Calu3 (cell line): ENCODE results near the gene HOXB1. TPM values are rescaled to one million over a fixed set of nuclear protein-coding genes. Genes with fewer than 3 reads are reported as not detected.
A peak's percentile ranks its signal among the peaks of the same experiment; 100 is the strongest.

Experiments used
- BruUV-seq: library from RNA; stranded (reverse); fragments of 400-500 nt; replicated peaks from 2 replicates; lab custom pipeline; 2021; lab: Mats Ljungman, UMichigan
- CTCF ChIA-PET: fragments of 300-600 bp; sonication (Branson Sonifier 250); formaldehyde crosslinking; loops from one replicate; lab custom pipeline; 2022; ENCODE audit warnings: antibody characterized with exemption; lab: Charles Lee
- DNase-seq: peaks from one replicate; pipeline ENCODE4 v3.0.0; 2022
- H3K27ac Mint-ChIP-seq: one replicate; pipeline ENCODE4 v1.8.0; 2022; ENCODE audit warnings: mixed read lengths; ENCODE audit not compliant: unreplicated experiment
- H3K27me3 Mint-ChIP-seq: one replicate; pipeline ENCODE4 v1.8.0; 2022; ENCODE audit warnings: mixed read lengths; ENCODE audit not compliant: unreplicated experiment
- H3K36me3 Mint-ChIP-seq: one replicate; pipeline ENCODE4 v1.8.0; 2022; ENCODE audit warnings: mild to moderate bottlenecking, moderate library complexity, mixed read lengths; ENCODE audit not compliant: insufficient read depth, unreplicated experiment
- H3K4me1 Mint-ChIP-seq: one replicate; pipeline ENCODE4 v1.8.0; 2022; ENCODE audit warnings: mild to moderate bottlenecking, low read depth, mixed read lengths; ENCODE audit not compliant: unreplicated experiment
- H3K4me3 Mint-ChIP-seq: one replicate; pipeline ENCODE4 v1.8.0; 2022; ENCODE audit warnings: mild to moderate bottlenecking, low read depth, moderate library complexity, mixed read lengths; ENCODE audit not compliant: unreplicated experiment
- H3K9me3 Mint-ChIP-seq: one replicate; pipeline ENCODE4 v1.8.0; 2022; ENCODE audit warnings: low read depth, mixed read lengths; ENCODE audit not compliant: unreplicated experiment
- intact Hi-C: fragments of 100-400 bp; cut with micrococcal nuclease; formaldehyde crosslinking; loops from one replicate; pipeline ENCODE4 v1.10.0; 2022; ENCODE audit not compliant: unreplicated experiment
- total RNA-seq: library from RNA; stranded (reverse); gene quantifications from 2 replicates; pipeline ENCODE4 v1.2.3, GENCODE V29; 2022
- TF ChIP-seq, protein P1 (sequence below): fragments of 200-600 bp; IDR thresholded peaks from one replicate; pipeline ENCODE4 v1.8.0; 2022; ENCODE audit warnings: antibody characterized with exemption; ENCODE audit not compliant: unreplicated experiment

HOXB1 gene
- total RNA-seq, 1 experiment from 2014 or later, result not detected

GRCh38 chr17:48565925-48566710, 35.3 kb upstream of the HOXB1 start:
- H3K4me3 Mint-ChIP-seq, result no peak overlapping the region
- intact Hi-C loops, result no loop called here
- no peaks in the 10 kb centered on the region for H3K27me3 Mint-ChIP-seq
- CTCF ChIA-PET, result interaction anchor here (1.8 kb wide), 1 partner anchor 13 kb away, joined by 4 read pairs; the partner anchor contains the start of gene HOXB4
- H3K4me1 Mint-ChIP-seq, result peaks cover 26% of the 10 kb centered on the region
- H3K36me3 Mint-ChIP-seq, result peaks cover 64% of the 10 kb centered on the region
- H3K27ac Mint-ChIP-seq, result no peak overlapping the region
- H3K9me3 Mint-ChIP-seq, result no peaks in the 10 kb centered on the region
- BruUV-seq, result no TSS peak
- TF ChIP-seq, protein P1, sequence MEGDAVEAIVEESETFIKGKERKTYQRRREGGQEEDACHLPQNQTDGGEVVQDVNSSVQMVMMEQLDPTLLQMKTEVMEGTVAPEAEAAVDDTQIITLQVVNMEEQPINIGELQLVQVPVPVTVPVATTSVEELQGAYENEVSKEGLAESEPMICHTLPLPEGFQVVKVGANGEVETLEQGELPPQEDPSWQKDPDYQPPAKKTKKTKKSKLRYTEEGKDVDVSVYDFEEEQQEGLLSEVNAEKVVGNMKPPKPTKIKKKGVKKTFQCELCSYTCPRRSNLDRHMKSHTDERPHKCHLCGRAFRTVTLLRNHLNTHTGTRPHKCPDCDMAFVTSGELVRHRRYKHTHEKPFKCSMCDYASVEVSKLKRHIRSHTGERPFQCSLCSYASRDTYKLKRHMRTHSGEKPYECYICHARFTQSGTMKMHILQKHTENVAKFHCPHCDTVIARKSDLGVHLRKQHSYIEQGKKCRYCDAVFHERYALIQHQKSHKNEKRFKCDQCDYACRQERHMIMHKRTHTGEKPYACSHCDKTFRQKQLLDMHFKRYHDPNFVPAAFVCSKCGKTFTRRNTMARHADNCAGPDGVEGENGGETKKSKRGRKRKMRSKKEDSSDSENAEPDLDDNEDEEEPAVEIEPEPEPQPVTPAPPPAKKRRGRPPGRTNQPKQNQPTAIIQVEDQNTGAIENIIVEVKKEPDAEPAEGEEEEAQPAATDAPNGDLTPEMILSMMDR, result no peak
- no peak for DNase-seq

DNA sequence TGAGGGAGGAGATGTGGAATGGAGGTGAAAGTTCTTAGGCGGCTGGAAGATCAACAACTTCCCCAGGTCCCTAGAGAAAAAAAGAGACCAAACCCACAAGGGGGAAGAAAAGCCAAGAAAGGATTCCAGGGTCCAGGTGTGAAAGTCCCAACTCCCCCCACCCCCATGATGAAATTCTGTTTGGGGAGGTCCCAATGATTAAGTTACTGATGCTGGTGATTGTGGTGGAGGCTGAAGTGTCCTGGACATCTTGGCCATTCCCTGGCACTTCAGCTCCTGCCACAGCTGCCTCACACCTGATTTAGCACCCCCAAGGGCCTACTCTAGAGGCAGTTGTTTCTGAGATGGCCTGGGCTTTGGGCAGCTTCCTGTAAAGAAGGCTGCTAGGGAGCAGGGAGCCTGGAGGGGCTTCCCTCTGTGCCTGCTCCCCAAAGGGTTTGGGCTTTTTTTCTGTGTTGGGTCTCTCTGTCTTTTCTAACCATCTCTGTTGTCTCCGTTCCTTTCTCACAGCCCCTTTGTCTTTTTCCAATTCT, 34.3 kb upstream of the HOXB1 start:
- no peaks in the 10 kb centered on the region for H3K27me3 Mint-ChIP-seq
- no peaks in the 10 kb centered on the region for H3K9me3 Mint-ChIP-seq
- intact Hi-C loops, result no loop called here
- TSS peak; percentile 21 for BruUV-seq
- no peak for DNase-seq
- no peak overlapping the region for H3K27ac Mint-ChIP-seq
- CTCF ChIA-PET, result interaction anchor here (0.5 to 1.1 kb wide), 3 partner anchors 23 to 319 kb away, joined by 3 to 4 read pairs (median 3); no protein-coding TSS in a partner anchor
- no peak overlapping the region for H3K4me3 Mint-ChIP-seq
- TF ChIP-seq, protein P1, result no peak
- peaks cover 36% of the 10 kb centered on the region for H3K4me1 Mint-ChIP-seq
- peaks cover 64% of the 10 kb centered on the region for H3K36me3 Mint-ChIP-seq

DNA sequence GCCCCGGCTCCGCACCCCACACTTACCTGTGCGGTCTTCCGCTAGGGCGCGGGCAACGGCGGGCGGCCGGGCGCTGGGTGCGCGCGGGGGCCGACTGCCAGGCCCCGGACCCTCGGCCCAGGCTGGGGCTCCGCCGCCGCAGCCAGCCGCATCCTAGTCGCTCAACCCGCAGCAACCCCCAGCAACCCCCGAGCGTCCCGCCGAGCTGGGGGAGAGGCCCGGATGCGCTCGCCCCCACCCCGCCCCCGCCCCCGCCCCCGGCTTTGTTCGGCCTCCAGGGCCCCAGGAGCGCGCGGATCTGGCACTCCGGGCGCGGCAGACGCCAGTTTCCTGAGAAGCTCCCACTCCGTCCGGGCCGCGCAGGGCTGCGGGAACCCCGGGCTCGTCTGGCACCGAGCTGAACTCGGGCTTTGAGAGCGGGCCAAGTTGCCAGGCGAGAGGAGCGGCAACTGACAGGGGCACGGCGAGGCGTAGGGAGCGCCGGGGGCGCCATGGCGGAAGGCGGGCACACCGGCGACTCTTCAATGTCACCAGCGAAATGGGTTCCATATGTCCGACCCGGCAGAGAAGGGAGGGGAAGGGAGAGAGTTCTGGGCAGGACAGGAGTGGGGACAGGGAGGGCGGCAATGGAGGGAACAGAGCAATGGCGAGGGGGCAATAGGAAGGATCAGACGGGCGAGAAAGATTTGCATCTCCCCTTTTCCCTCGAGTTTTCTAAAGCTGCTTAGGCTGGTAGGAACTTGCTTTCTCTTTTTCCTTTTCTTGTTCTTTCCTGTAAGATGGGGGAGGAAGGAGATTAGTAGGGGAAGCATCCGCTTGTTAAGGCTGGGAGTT, 33.6 kb upstream of the HOXB1 start:
- no TSS peak for BruUV-seq
- TF ChIP-seq, protein P1, result no peak
- CTCF ChIA-PET, result interaction anchor here (0.5 to 1.1 kb wide), 3 partner anchors 22 to 319 kb away, joined by 3 to 4 read pairs (median 3); no protein-coding TSS in a partner anchor
- Mint-ChIP-seq H3K4me3 (no peak overlapping the region), H3K36me3 (peaks cover 61% of the 10 kb centered on the region), H3K4me1 (peaks cover 43% of the 10 kb centered on the region), H3K9me3 (no peaks in the 10 kb centered on the region), H3K27me3 (no peaks in the 10 kb centered on the region), H3K27ac (no peak overlapping the region)
- intact Hi-C loops, result no loop called here
- DNase-seq, result no peak

DNA sequence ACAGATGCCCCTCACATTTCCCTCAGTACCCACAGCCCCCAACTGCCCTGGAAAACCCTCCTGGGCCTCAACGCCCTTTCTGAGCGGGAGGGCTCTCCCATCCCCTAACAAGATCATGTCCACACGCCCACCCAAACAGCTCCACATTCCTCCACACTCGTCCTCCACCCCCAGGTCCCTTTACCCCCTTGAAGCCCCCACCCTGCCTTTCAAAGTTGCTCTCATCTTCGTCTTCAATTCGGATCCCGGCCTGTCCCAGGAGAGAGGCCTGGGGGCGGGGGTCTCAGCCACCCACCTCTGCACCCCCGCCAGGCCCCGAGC, 33.0 kb upstream of the HOXB1 start:
- H3K4me1 Mint-ChIP-seq, result peaks cover 49% of the 10 kb centered on the region
- BruUV-seq, result no TSS peak
- H3K27me3 Mint-ChIP-seq, result no peaks in the 10 kb centered on the region
- no peak for DNase-seq
- intact Hi-C loops, result no loop called here
- H3K36me3 Mint-ChIP-seq, result peaks cover 61% of the 10 kb centered on the region
- no peak overlapping the region for H3K27ac Mint-ChIP-seq
- CTCF ChIA-PET, result interaction anchor here (0.9 to 2.3 kb wide), 3 partner anchors 22 to 256 kb away, joined by 4 to 5 read pairs (median 5); no protein-coding TSS in a partner anchor
- H3K9me3 Mint-ChIP-seq, result no peaks in the 10 kb centered on the region
- TF ChIP-seq, protein P1, result no peak
- H3K4me3 Mint-ChIP-seq, result no peak overlapping the region
